ENCODE data around the gene ITM2A. TPM values are rescaled to one million over a fixed set of nuclear protein-coding genes. Genes with fewer than 3 reads are reported as not detected.

Gene ITM2A
- total RNA-seq = 100 to 1,000 TPM in 1 of 2 donors, 10 to 100 TPM in 1; 98.2 to 289 TPM

GRCh38 chrX:79366873-79367749, at the start of gene ITM2A:
Gene ITM2A (minus strand): TSS chrX:79367334. CDS start chrX:79367215, 119 bp downstream.

Other genes starting within 250 kb of the ITM2A start
- gene GPR174, start 222.6 kb downstream of the ITM2A start, total RNA-seq = not detected

All from melanocyte of skin (primary cell).